Vagina (tissue), 2 donors: ENCODE data around the gene PANK4.

ENCODE experiments used
- CTCF ChIP-seq, 3 experiments: fragments of 450-650 bp in 2 of 3; fragments of 200-600 bp in 1 of 3; sonication (generic) in 1 of 3; IDR thresholded peaks; one replicate each; pipeline ENCODE4 v1.5.1; 2017 to 2019; ENCODE audit warnings: antibody characterized with exemption in 3 of 3, mild to moderate bottlenecking in 2 of 3, moderate library complexity in 2 of 3
- POLR2A ChIP-seq, 2 donors: fragments of 450-650 bp; IDR thresholded peaks; one replicate each; pipeline ENCODE4 v1.6.1; 2017; ENCODE audit warnings: antibody characterized with exemption in 2 of 2, mild to moderate bottlenecking in 2 of 2, moderate library complexity in 2 of 2
- POLR2AphosphoS5 ChIP-seq, 2 donors: sonication (generic); formaldehyde crosslinking; IDR thresholded peaks; one replicate each; pipeline ENCODE4 v1.9.0; 2017; ENCODE audit warnings: antibody characterized with exemption in 2 of 2, mild to moderate bottlenecking in 2 of 2, low read depth in 1 of 2; ENCODE audit not compliant: insufficient read depth in 1 of 2

GRCh38 chr1:2507744-2508155 is 18.6 kb downstream of the PANK4 start:
- TF ChIP-seq CTCF (IDR thresholded peaks at IDR 0.05) (no peak), POLR2A (IDR thresholded peaks at IDR 0.05) (no peak), POLR2AphosphoS5 (IDR thresholded peaks at IDR 0.05; ENCODE audit: insufficient read depth in 1 of 2, low read depth in 1 of 2) (no peak)
